ENCODE data around the gene OLFML2B.
"Not testable (repeated sequence)": the region's sequence is repeated elsewhere in the genome, so short reads cannot be mapped to it uniquely, and the experiment has no call there.

DNA sequence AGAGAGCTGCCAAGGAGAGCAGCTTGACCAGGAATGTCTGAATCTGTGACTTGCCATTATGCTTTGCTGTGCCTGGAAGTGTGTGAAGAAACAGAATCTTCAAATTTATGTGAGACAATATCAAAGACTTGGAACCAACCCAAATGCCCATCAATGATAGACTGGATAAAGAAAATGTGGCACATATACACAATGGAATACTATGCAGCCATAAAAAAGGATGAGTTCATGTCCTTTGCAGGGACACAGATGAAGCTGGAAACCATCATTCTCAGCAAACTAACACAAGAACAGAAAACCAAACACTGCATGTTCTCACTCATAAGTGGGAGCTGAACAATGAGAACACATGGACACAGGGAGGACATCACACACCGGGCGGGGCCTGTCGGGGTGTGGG is 30.3 kb upstream of the OLFML2B start:
- TF ChIP-seq, protein P1, sequence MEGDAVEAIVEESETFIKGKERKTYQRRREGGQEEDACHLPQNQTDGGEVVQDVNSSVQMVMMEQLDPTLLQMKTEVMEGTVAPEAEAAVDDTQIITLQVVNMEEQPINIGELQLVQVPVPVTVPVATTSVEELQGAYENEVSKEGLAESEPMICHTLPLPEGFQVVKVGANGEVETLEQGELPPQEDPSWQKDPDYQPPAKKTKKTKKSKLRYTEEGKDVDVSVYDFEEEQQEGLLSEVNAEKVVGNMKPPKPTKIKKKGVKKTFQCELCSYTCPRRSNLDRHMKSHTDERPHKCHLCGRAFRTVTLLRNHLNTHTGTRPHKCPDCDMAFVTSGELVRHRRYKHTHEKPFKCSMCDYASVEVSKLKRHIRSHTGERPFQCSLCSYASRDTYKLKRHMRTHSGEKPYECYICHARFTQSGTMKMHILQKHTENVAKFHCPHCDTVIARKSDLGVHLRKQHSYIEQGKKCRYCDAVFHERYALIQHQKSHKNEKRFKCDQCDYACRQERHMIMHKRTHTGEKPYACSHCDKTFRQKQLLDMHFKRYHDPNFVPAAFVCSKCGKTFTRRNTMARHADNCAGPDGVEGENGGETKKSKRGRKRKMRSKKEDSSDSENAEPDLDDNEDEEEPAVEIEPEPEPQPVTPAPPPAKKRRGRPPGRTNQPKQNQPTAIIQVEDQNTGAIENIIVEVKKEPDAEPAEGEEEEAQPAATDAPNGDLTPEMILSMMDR (conservative IDR thresholded peaks at IDR 0.05 in 1 of 2, IDR thresholded peaks at IDR 0.05 in 1 of 2; ENCODE audit: low read depth in 1 of 2, low read length in 2 of 2), result not testable (repeated sequence)
- TF ChIP-seq EZH2 (IDR thresholded peaks at IDR 0.05; ENCODE audit: low read length, missing control alignments), result not testable (repeated sequence)
